ENCODE results near the gene SEPTIN1. TPM values are rescaled to one million over a fixed set of nuclear protein-coding genes. Genes with fewer than 3 reads are reported as not detected.

Gene SEPTIN1
- total and polyA plus RNA-seq, 2 of the 13 experiments (the other 11 are each of a cell fraction or from before 2014, with no cell fraction given): 0.18 to 0.67 TPM

DNA sequence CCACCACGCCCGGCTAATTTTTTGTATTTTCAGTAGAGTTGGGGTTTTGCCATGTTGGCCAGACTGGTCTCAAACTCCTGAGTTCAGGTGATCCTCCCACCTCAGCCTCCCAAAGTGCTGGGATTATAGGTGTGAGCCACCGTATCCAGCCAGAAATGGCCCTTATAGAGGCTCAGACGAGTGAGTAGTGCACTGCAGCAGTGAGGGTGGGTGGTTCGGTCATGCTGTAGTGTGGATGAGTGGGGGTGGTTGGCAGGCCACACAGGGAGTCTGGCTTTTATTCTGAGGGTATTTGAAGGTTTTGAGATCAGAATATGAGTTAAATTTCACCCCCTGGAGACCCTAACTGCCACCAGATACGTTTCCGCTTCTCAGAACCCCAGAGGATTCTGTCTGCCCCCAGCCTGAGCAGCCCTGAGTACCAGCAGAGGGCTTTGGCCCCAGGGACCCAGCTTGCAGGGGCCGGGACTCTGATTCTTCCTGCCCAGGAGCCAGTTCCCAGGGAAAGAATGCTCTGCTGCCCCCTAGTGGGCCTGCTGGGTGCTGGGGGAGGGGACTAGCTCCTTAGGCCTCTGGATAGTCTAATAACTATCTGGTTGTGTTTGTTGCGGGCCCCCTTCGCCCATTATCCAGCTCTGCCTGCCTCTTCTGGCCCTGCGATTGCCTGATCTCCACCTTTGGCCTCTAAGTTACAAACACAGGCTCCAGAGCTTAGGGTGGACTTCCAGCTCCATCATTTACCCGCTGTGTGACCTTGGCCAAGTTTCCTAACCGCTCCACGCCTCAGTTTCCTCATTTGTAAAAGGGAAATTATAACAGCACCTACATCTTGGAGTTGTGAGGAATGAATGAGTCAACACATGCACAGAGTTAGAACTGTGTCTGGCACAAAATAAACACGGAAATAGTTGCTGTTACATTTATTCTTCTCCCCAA, 27.0 kb upstream of the SEPTIN1 start (continued):
- TF ChIP-seq, protein P1, sequence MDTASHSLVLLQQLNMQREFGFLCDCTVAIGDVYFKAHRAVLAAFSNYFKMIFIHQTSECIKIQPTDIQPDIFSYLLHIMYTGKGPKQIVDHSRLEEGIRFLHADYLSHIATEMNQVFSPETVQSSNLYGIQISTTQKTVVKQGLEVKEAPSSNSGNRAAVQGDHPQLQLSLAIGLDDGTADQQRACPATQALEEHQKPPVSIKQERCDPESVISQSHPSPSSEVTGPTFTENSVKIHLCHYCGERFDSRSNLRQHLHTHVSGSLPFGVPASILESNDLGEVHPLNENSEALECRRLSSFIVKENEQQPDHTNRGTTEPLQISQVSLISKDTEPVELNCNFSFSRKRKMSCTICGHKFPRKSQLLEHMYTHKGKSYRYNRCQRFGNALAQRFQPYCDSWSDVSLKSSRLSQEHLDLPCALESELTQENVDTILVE (CRISPR knock-in tag; IDR thresholded peaks at IDR 0.05): peak; percentile 72; the same call in 1 of the 2 replicates
- TF ChIP-seq, protein P2, sequence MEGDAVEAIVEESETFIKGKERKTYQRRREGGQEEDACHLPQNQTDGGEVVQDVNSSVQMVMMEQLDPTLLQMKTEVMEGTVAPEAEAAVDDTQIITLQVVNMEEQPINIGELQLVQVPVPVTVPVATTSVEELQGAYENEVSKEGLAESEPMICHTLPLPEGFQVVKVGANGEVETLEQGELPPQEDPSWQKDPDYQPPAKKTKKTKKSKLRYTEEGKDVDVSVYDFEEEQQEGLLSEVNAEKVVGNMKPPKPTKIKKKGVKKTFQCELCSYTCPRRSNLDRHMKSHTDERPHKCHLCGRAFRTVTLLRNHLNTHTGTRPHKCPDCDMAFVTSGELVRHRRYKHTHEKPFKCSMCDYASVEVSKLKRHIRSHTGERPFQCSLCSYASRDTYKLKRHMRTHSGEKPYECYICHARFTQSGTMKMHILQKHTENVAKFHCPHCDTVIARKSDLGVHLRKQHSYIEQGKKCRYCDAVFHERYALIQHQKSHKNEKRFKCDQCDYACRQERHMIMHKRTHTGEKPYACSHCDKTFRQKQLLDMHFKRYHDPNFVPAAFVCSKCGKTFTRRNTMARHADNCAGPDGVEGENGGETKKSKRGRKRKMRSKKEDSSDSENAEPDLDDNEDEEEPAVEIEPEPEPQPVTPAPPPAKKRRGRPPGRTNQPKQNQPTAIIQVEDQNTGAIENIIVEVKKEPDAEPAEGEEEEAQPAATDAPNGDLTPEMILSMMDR (CRISPR knock-in tag; IDR thresholded peaks at IDR 0.05): peak; percentile 98
- TF ChIP-seq FOXK1 (CRISPR knock-in tag; IDR thresholded peaks at IDR 0.05; ENCODE audit: borderline replicate concordance, low read depth) (no peak), ZKSCAN1 (IDR thresholded peaks at IDR 0.05; ENCODE audit: low read length) (peak; percentile 40; the same call in 1 of the 2 replicates), ZNF770 (CRISPR knock-in tag; IDR thresholded peaks at IDR 0.05) (peak; percentile 67), HOXA5 (CRISPR knock-in tag; IDR thresholded peaks at IDR 0.05) (0 out of 2 replicates have a peak, but pooled peaks have one; percentile 54), SKI (IDR thresholded peaks at IDR 0.05; ENCODE audit: partially characterized antibody) (peak; percentile 74), ZC3H4 (CRISPR knock-in tag; IDR thresholded peaks at IDR 0.05; ENCODE audit: borderline replicate concordance) (no peak), ZBTB7A (CRISPR knock-in tag; IDR thresholded peaks at IDR 0.05) (peak; percentile 10; the same call in 1 of the 2 replicates), NFKBIZ (CRISPR knock-in tag; IDR thresholded peaks at IDR 0.05) (no peak), ZNF414 (CRISPR knock-in tag; IDR thresholded peaks at IDR 0.05) (0 out of 2 replicates have a peak, but pooled peaks have one; percentile 49), KAT7 (CRISPR knock-in tag; IDR thresholded peaks at IDR 0.05; ENCODE audit: borderline replicate concordance) (0 out of 2 replicates have a peak, but pooled peaks have one; percentile 40), ZNF280B (CRISPR knock-in tag; IDR thresholded peaks at IDR 0.05; ENCODE audit: borderline replicate concordance) (no peak; the same call in 1 of the 2 replicates)
- TF ChIP-seq, protein P3, sequence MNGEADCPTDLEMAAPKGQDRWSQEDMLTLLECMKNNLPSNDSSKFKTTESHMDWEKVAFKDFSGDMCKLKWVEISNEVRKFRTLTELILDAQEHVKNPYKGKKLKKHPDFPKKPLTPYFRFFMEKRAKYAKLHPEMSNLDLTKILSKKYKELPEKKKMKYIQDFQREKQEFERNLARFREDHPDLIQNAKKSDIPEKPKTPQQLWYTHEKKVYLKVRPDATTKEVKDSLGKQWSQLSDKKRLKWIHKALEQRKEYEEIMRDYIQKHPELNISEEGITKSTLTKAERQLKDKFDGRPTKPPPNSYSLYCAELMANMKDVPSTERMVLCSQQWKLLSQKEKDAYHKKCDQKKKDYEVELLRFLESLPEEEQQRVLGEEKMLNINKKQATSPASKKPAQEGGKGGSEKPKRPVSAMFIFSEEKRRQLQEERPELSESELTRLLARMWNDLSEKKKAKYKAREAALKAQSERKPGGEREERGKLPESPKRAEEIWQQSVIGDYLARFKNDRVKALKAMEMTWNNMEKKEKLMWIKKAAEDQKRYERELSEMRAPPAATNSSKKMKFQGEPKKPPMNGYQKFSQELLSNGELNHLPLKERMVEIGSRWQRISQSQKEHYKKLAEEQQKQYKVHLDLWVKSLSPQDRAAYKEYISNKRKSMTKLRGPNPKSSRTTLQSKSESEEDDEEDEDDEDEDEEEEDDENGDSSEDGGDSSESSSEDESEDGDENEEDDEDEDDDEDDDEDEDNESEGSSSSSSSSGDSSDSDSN (CRISPR knock-in tag; IDR thresholded peaks at IDR 0.05): peak; percentile 70
- TF ChIP-seq, protein P4, sequence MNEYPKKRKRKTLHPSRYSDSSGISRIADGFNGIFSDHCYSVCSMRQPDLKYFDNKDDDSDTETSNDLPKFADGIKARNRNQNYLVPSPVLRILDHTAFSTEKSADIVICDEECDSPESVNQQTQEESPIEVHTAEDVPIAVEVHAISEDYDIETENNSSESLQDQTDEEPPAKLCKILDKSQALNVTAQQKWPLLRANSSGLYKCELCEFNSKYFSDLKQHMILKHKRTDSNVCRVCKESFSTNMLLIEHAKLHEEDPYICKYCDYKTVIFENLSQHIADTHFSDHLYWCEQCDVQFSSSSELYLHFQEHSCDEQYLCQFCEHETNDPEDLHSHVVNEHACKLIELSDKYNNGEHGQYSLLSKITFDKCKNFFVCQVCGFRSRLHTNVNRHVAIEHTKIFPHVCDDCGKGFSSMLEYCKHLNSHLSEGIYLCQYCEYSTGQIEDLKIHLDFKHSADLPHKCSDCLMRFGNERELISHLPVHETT (CRISPR knock-in tag; conservative IDR thresholded peaks at IDR 0.05): 0 out of 2 replicates have a peak, but pooled peaks have one; percentile 59
